IPS-18c (cell line): ENCODE results near the gene INPP5D.
A peak's percentile ranks its signal among the peaks of the same experiment; 100 is the strongest.
"Not testable (repeated sequence)": the region's sequence is repeated elsewhere in the genome, so short reads cannot be mapped to it uniquely, and the experiment has no call there.

Experiments
- H3K4me3 ChIP-seq: 2 replicates; pipeline ENCODE4 v1.7.0; 2013; ENCODE audit warnings: low read depth, mild to moderate bottlenecking, low read length, moderate library complexity; ENCODE audit not compliant: insufficient read depth
- H3K9me3 ChIP-seq: one replicate; pipeline ENCODE4 v1.6.1; 2013; ENCODE audit warnings: mild to moderate bottlenecking, low read length, moderate library complexity; ENCODE audit not compliant: control insufficient read depth, insufficient read depth

The INPP5D gene

DNA sequence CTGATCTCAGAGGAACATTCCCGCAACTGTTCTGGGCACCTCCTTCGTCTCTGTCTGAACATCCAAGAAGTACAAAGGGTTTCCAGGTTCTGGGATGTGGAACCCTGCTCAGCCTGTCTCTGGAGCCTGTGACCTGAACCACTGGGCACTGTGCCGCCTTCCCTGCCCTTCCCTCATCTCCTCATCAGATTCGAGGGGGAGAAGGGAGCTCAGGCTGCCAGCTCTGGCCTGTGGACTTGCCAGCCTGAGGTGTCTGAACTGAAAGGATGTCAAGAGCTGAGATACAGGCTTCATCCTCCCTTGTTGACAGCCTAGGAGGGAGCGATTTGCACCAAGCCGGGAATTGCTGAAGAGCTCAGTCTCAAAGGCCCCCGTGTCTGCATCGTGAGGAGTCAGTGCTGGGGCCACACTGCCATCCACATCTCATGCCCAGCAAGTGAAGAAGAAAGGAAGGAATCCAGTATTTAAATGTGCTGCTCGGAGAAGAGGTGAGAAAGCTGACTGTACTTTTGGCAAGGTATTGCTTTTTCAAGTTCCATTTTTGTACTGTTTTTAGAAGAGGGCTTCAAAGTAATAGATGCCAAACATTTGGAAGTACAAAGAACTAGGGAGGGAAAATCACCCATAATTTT lies 15.1 kb upstream of the INPP5D start:
- H3K9me3 ChIP-seq, result no peaks in the 10 kb centered on the region
- no peak overlapping the region for H3K4me3 ChIP-seq

DNA sequence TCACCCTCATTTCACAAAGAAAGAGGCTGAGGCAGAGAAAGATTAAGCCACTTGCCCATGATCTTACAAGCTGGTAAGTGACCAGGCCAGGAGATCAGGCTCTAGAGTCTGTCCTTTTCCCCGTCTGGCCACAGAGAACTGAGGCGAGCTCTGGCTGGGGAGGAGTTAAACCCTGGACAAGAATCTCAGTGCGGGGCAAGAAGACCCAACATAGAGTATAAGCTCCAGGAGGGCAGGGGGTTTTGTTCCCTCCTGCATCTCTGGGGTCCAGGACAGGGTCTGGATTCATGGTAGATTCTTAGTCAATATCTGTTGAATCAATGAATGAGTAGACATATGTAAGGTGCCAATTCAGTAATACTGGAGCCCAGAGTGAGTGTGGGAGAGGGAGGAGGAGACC lies 12.9 kb upstream of the INPP5D start:
- Histone ChIP-seq H3K9me3 (no peaks in the 10 kb centered on the region), H3K4me3 (no peak overlapping the region)

DNA sequence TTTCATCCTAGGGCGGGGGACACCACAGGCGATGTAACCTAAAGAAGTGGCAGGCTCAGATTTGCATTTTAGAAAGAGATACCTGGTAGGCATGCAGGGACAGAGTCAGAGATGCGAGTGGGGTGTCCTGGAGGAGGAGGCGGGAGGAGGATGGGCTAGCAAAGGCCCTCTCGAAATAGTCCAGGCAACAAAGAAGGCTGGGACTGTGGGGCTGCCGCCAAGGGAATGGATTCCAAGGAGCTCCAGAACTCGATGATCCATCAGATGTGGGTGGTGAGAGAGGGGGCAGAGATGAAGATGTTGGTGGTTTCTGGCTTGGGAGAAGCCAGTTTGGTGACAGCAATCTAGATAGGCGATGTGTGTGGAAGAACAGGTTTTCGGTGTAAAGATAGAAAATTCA lies 12.5 kb upstream of the INPP5D start:
- no peak overlapping the region for H3K4me3 ChIP-seq
- no peaks in the 10 kb centered on the region for H3K9me3 ChIP-seq

DNA sequence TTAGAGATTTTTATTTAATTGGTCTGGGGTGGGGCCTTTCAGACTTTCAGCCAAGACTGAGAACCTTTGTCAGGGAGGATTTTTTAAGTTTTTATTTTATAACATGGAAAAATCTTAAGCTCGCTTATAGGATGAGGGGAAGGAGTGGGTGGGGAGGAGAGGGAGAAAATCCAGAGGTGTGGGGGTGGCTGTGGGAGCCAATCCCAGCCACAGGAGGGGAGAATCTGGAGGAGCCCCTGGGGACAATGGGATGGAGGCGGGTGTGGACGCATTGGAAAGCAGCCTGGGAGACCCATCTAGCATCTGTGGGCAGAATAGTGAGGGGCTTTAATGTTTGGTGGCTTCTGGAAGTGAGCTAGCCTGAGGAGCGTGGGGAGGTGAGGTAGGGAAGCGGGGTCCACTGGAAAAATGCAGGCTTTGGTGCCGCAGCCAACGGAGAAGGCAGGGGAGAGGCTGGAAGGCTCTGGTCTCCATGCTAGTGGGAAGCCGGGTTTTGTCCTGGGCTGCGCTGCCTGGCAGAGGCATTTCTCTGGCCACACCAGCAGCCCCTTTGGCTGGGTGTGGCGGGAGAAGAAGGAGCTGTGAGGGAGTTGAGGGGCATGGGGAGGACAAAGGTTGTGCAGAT lies 11.5 kb upstream of the INPP5D start:
- Histone ChIP-seq H3K9me3 (no peaks in the 10 kb centered on the region), H3K4me3 (no peak overlapping the region)

DNA sequence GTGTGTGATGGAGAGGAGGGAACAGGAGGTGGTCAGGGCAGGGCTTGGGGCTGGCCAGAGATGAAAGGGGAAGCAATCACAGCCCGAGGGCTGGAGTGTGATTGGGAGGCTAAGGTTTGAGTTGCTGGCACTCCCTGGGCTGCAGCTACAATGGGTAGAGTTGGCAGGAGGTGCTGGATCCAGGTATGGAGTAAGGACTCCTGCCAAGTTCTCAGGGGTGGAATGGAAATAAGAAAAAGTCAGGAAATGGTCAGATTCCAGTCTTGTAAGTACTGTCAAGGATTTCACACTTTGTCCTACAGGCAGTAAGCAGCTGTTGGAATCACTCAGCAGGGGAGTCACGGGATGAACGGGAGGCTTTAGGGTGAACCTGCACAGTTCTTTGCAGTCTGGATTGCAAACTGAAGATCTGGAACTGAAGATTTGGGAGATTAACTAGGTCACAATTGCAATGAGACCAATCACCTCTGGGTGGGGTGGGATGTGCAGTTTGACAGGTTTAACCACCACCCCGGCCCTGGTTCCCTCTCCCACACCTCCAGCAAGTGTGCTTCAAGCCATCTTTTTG lies 10.9 kb upstream of the INPP5D start:
- Histone ChIP-seq H3K9me3 (no peaks in the 10 kb centered on the region), H3K4me3 (no peak overlapping the region)

DNA sequence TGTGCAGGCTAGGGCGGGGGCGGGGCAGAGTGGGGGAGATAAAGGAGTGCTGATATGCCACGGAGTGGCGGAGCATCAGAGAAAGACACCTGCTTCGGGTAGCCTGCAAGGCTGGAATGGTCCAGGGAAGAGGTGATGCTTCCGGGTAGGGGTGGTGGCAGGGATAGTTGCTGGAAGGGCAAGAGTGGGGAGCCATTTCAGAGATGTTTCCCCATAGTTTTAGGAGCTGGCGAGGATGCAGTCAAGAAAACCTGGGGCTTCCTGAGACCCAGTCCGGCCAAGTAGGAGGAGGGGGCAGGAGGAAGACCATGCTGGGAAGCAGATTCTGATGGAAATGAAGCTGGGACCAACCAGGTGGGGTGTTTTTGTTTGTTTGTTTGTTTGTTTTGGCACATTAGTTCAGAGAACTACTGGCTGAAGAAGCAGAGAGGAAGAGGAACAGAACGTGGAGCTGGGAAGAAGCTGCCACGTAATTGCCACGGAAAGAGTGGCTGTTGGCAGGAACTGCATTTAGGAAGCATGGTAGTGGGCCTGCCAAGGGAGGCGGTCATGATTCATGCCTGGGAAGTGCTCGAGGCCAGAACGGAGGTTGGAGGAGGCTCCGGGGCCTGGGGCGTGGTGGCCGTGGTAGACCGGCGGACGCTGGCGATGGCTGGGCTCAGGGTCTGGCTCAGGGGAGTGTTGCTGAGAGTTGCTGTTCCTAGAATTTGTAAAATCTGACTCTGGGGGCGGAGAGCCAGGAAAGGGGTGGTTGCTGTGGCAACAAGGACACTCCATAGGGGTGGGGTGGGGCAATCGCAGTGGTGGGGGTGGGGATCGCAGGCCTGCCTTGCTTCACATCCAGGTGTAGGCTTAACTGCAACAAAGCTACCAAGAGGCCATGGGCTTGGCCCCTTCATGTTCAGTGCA lies 8.6 kb upstream of the INPP5D start:
- Histone ChIP-seq H3K4me3 (peak overlapping the region; percentile 25), H3K9me3 (no peaks in the 10 kb centered on the region)

DNA sequence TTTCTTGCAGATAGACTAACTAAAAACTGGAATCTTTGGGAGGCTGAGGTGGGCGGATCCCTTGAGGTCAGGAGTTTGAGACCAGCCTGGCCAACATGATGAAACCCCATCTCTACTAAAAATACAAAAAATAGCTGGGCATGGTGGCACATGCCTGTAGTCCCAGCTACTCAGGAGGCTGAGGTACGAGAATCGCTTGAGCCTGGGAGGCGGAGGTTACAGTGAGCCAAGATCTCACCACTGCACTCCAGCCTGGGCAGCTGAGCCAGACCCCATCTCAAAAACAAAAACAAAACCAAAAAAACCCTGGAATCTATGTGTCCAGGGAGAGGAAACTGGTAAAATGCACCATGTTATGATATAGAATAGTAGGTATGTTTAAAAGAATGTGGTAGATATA lies 7.6 kb upstream of the INPP5D start:
- not testable (repeated sequence) for H3K9me3 ChIP-seq
- 0 out of 2 replicates have a peak overlapping the region, but pooled peaks have one; percentile 25 for H3K4me3 ChIP-seq

DNA sequence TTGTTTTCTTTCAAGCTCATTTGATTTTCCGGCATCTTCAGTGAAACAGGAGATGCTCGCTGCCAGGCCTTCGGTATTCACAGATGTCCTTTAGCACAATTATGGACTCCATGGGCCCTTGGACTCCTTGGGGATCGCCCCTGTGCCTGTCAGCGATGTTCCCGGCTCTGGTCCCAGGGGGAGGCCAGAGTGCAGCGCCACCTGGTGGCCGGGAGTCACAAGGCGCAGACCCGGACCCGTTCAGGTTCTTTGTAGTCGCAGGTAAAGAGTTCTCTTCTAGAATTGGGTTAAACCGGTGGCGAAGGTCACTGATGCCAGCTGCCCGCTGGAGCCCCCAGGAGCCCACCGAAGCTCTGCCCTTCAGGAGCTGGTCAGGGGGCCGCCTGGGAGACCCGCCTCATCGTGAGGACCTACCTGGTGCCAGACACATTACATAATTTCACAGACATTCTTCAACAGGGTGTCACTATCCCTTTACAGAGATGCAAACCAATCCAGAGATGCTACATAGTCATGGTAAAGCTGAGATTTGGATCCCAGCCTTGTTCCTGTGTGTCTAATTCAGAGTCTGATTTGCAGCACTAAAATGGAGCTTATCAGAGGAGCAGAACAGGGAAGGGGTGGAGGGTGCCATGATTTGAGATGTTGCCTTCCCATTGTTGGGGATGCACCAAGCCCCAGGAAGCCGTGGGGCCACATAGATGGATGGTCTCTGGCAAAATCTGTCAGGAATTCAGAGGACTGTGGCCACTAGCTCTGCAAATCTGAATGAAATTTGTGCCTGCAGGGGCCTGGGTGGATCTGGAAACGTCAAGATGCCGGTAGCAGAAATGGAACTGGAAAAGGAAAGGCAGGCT lies 6.0 kb upstream of the INPP5D start:
- H3K4me3 ChIP-seq, result no peak overlapping the region

DNA sequence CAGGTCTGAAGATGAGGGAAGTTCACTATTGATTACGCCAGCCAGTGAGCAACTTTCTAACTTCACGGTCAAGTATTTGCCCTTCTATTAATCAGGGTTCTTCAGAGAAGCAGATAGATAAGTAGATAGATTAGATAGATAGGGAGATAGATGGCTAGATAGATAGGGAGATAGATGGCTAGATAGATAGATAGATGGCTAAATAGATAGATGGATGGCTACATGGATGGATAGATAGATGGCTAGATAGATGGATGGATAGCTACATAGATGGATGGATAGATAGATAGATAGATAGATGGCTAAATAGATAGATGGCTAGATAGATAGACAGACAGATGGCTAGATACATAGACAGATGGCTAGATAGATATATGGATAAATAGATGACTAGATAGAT lies 4.8 kb upstream of the INPP5D start:
- Histone ChIP-seq H3K9me3 (no peaks in the 10 kb centered on the region), H3K4me3 (no peak overlapping the region)

More for the DNA sequence above, 6.0 kb upstream of the INPP5D start:
- no peaks in the 10 kb centered on the region for H3K9me3 ChIP-seq

DNA sequence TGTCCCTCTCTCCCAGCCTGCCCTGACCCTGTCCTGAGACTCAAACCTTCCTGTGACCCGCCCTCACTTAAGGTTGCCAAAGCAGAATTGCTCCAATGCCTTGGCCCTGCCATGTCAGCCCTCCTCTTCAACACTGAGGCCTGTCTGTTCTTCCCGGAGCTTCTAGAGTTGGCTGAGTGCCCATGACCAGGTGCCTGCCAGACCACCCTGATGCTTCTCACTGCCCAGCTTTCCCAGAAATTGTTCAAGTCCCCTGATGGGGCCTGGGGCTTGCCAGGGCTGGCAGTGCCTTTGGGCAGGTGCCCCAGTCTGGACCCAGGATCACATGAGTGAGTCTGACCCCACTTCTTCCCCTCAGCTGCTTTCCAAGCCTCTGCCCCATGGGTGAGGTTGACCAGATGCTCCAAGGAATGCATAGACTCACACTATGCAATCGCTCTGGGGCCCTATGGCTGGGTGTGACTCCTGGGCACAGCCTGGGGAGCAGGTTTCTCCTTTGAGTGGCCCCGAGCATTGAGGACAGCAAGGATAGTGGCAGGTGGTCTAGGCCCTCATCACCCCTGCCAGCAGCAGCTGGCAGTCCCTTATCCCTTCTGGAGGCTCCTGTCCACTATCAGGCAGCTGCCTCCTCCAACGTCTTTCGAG lies 3.1 kb upstream of the INPP5D start:
- Histone ChIP-seq H3K4me3 (no peak overlapping the region), H3K9me3 (no peaks in the 10 kb centered on the region)

DNA sequence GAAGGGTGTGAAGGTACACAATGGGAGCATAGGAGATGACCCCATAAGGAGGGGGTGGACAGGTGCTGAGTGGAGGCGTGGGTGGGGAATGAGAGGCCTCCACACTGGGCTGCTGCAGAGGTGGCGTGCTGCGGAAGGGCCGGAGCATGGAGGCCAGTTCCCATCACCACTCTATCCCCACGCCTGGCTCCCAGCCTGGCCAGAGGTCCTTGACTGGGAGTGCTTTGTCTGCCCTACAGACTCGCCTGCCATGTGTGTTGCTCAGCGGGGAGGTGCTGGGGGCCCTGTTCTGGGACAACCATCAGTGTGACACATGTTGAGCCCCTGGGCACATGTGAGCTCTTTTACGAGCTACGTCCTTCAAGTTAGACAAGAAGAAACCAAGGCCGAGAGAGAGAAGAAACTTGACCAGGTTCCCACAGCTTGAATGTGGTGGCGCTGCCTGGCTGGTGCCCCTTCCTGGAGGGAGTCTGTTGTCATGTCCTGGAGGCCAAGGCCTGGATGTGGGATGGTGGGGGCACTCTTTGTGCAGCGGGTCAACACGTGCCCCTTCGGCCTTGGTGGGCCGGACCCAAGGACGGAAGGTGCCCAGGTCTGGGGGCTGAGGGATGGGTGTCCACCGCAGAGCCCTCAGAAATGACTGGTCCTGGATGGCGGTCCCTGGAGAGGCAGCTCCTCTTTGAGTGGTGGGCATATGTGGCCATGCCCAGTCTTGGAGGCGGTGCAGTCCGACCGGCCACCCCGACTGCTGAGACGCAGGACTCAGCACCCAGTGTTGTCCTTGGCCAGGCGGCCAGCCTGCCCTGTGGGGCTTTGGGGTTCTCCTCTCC lies 1.2 kb upstream of the INPP5D start:
- Histone ChIP-seq H3K4me3 (no peak overlapping the region), H3K9me3 (no peaks in the 10 kb centered on the region)

DNA sequence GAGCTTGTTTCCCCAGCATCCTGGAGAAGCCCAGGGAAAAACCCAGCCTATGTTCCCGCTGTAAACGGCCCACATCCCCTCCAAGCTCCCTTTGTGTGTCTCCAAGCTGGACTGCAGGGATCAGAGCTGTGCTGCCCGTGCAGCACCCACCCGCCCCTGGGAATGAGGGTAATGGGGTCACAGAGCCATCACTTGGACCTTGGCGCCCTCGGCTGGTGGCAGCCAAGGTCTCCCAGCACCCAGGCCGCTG lies 670 bp upstream of the INPP5D start:
- no peak overlapping the region for H3K4me3 ChIP-seq
- H3K9me3 ChIP-seq, result no peaks in the 10 kb centered on the region

DNA sequence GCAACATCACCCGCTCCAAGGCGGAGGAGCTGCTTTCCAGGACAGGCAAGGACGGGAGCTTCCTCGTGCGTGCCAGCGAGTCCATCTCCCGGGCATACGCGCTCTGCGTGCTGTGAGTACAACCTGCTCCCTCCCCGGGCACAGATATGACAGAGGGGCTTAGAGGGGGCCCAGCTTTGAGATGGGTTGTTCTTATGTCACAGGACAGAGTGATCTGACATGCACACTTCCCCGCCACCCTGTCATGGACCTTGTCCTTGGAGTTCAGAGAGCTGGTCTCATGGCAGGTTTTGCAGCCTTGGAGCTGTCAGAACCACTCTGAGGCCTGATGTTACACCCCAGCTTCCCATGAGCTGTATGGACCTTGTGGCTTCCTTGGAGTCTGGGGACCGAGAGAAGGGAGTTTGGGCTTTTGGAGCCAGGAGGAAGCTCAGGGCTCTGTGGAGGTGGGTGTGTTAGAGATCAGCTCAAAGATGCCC lies 398 bp downstream of the INPP5D start:
- H3K9me3 ChIP-seq, result no peaks in the 10 kb centered on the region
- H3K4me3 ChIP-seq, result no peak overlapping the region

DNA sequence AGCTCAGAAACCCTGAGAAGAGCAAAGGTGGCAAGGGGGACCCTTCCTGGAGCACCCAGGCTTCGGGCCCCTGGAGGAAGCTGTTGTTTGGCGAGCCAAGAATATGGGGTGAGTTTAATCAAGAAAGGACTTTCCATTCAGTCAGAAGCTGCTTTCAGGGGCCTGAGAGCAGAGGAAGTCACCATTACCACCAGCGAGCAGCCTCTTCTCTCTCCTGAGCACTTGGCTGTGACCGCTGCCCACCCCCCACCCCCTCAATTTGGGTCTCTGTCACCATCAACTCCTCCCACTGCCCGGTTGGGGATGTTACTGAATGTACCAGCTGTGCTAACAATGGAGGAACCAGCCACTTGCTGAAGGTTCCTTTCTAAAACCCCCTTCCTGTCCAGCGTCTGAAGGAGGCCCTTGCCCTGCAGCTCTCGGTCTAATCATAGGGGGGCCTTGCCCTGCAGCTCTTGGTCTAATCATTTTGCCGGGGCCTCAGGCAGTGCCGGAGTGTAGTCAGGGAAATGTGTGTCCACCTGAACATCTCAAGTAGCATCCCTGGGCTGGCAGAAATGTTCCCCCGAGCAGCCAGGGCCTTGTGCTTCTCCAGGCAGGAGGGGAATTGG lies 943 bp downstream of the INPP5D start:
- H3K4me3 ChIP-seq, result no peak overlapping the region

DNA sequence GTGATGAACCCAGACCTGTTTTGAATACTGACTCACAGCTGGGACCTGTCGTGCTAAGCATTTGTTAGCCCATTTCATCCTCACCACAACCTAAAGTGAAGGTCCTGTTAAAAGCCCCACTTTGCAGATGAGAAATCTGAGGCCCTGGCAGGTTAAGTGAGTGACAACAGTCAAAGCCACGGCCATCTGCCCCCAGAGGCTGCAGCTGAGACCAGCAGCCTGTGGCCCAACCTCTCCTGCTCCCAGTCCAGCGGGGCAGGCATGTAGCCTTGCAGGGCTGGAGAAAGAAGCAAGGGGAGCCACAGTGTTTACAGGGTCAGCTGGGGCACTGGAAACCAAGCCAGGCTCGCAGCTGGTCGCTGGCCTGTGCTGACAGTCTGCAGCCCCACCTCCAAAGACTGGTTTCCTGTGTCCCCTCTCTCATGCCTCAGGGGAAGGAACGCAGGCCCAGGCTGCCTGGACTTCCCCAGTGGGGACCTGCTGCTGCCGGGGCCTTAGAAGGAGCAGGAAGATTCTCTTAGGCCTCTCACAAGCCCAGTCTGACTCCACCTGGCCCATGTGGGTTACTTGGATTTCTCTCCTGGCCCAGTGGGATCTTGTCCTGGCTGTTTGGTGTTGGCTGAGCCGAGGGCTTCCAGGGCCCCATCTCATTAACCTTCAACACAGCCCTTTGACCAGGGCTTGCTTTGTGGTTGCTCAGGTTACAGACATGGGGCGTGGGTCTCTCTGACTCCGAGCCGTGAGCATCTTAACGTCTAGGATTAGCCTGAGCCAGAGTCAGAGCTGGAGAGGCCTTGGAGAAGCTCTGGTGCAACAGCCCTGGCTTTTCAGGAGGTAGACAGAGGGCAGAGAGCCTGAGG lies 1.7 kb downstream of the INPP5D start:
- no peak overlapping the region for H3K4me3 ChIP-seq
- H3K9me3 ChIP-seq, result no peaks in the 10 kb centered on the region

More for the DNA sequence above, 943 bp downstream of the INPP5D start:
- H3K9me3 ChIP-seq, result no peaks in the 10 kb centered on the region
